Measurements from ENCODE around the gene PLA2G2E.

PLA2G2E gene

GRCh38 chr1:19926296-19927129 is 3.1 kb upstream of the PLA2G2E start:
- no peak for DNase-seq

GRCh38 chr1:19925342-19926070 is 2.1 kb upstream of the PLA2G2E start:
- DNase-seq, result no peak

- DNase-seq, result no peak
These were observed 533 bp upstream of the PLA2G2E start for GRCh38 chr1:19923953-19924346.

GRCh38 chr1:19922015-19922688 is 1.3 kb downstream of the PLA2G2E start:
- DNase-seq, result no peak

GRCh38 chr1:19921310-19921709 is 2.1 kb downstream of the PLA2G2E start:
- no peak for DNase-seq

GRCh38 chr1:19920132-19920710 is 3.2 kb downstream of the PLA2G2E start:
- DNase-seq, result no peak

- DNase-seq, result peak; percentile 44 to 89
These were observed 5.4 kb downstream of the PLA2G2E start for GRCh38 chr1:19918057-19918456.

- DNase-seq, result no peak
These were observed 12.8 kb downstream of the PLA2G2E start for GRCh38 chr1:19910650-19911049.

GRCh38 chr1:19909971-19910370 is 13.4 kb downstream of the PLA2G2E start:
- DNase-seq, result no peak

GRCh38 chr1:19909392-19909791 is 14.0 kb downstream of the PLA2G2E start:
- no peak for DNase-seq

- DNase-seq, result no peak
These were observed 16.0 kb downstream of the PLA2G2E start for GRCh38 chr1:19907456-19907855.

- no peak for DNase-seq
These were observed 19.8 kb downstream of the PLA2G2E start for GRCh38 chr1:19903621-19904020.

GRCh38 chr1:19901653-19902052 is 21.8 kb downstream of the PLA2G2E start:
- no peak for DNase-seq

GRCh38 chr1:19894218-19894617 is 29.2 kb downstream of the PLA2G2E start:
- DNase-seq, result no peak

GRCh38 chr1:19893687-19894086 is 29.7 kb downstream of the PLA2G2E start:
- no peak for DNase-seq

- DNase-seq, result peak in 1 of 2 donors; percentile 7
These were observed 30.7 kb downstream of the PLA2G2E start for GRCh38 chr1:19892628-19893168.

GRCh38 chr1:19892129-19892528 is 31.3 kb downstream of the PLA2G2E start:
- DNase-seq, result no peak

GRCh38 chr1:19889656-19890055 is 33.8 kb downstream of the PLA2G2E start:
- no peak for DNase-seq

GRCh38 chr1:19888112-19888511 is 35.3 kb downstream of the PLA2G2E start:
- DNase-seq, result no peak

- no peak for DNase-seq
These were observed 37.6 kb downstream of the PLA2G2E start for GRCh38 chr1:19885821-19886220.

- no peak for DNase-seq
These were observed 39.1 kb downstream of the PLA2G2E start for GRCh38 chr1:19884312-19884711.

- peak; percentile 95 to 100 for DNase-seq
These were observed 41.0 kb downstream of the PLA2G2E start, which contains the start of gene OTUD3 for GRCh38 chr1:19882111-19883071. Gene OTUD3 (plus strand): TSS chr1:19882395. CDS start chr1:19882514, 119 bp downstream.
